Esophagus muscularis mucosa (tissue), 4 donors: ENCODE results near the gene FRRS1L. TPM values are rescaled to one million over a fixed set of nuclear protein-coding genes. Genes with fewer than 3 reads are reported as not detected.
A peak's percentile ranks its signal among the peaks of the same experiment; 100 is the strongest.
"Not testable (repeated sequence)": the region's sequence is repeated elsewhere in the genome, so short reads cannot be mapped to it uniquely, and the experiment has no call there.

Experiments
- DNase-seq: peaks from one replicate; pipeline ENCODE4 v3.0.0-alpha.2; 2017; ENCODE audit errors: extremely low spot score
- H3K27ac ChIP-seq, 4 donors: fragments of 200-600 bp; sonication (generic); replicated peaks in 1 of 4; 1 replicate in 3 of 4; 2 replicates in 1 of 4; pipeline ENCODE4 v1.5.1; 2016 to 2019; ENCODE audit warnings: mild to moderate bottlenecking in 1 of 4
- H3K27me3 ChIP-seq, 4 donors: fragments of 200-600 bp; sonication (generic); one replicate each; pipeline versions ENCODE4 v1.5.1 to v1.6.0; 2016 to 2019
- H3K36me3 ChIP-seq, 4 donors: fragments of 200-600 bp; sonication (generic); one replicate each; pipeline ENCODE4 v1.5.1; 2016 to 2019
- H3K4me1 ChIP-seq, 4 donors: fragments of 200-600 bp; sonication (generic); one replicate each; pipeline ENCODE4 v1.5.1; 2016 to 2019
- H3K4me3 ChIP-seq, 4 donors: fragments of 200-600 bp; sonication (generic); 1 replicate in 2 of 4; 2 replicates in 2 of 4; pipeline ENCODE4 v1.5.1; 2016 to 2019; ENCODE audit warnings: mild to moderate bottlenecking in 4 of 4, moderate library complexity in 1 of 4
- H3K9me3 ChIP-seq, 4 donors: fragments of 200-600 bp; sonication (generic); 1 replicate in 3 of 4; 2 replicates in 1 of 4; pipeline ENCODE4 v1.5.1; 2016 to 2019
- EP300 ChIP-seq: sonication (generic); formaldehyde crosslinking; IDR thresholded peaks from one replicate; pipeline ENCODE4 v1.6.1; 2017; ENCODE audit warnings: antibody characterized with exemption
- POLR2A ChIP-seq: fragments of 450-650 bp; IDR thresholded peaks from one replicate; pipeline ENCODE4 v1.6.1; 2017; ENCODE audit warnings: antibody characterized with exemption, moderate library complexity, mild to moderate bottlenecking, low read depth
- POLR2AphosphoS5 ChIP-seq, 2 donors: sonication (generic); formaldehyde crosslinking; IDR thresholded peaks; one replicate each; pipeline ENCODE4 v1.6.1; 2017; ENCODE audit warnings: antibody characterized with exemption in 2 of 2
- WGBS: methylation state at CpG from one replicate; pipeline ENCODE4 v1.1.5; 2018; 5-methylcytosine and 5-hydroxymethylcytosine counted together
- intact Hi-C: fragments of 100-400 bp; cut with DNase I; formaldehyde crosslinking; loops from one replicate; pipeline ENCODE4 v1.15.1; 2023
- total RNA-seq, 4 donors: library from RNA; depleted of rRNA; stranded (reverse); fragments of >200 nt; gene quantifications; one replicate each; pipeline versions ENCODE4 v1.1.0 to v1.2.1, GENCODE V29; 2016
- TF ChIP-seq, protein P1 (sequence below), 3 experiments: fragments of 200-600 bp in 2 of 3; fragments of 450-650 bp in 1 of 3; sonication (generic) in 2 of 3; IDR thresholded peaks; one replicate each; pipeline ENCODE4 v1.5.1; 2017 to 2019; ENCODE audit warnings: antibody characterized with exemption in 3 of 3, mild to moderate bottlenecking in 2 of 3, moderate library complexity in 1 of 3

The FRRS1L gene
- total RNA-seq, 4 donors from 2014 or later, result 2.5 to 7.6 (median 5.3) TPM

DNA sequence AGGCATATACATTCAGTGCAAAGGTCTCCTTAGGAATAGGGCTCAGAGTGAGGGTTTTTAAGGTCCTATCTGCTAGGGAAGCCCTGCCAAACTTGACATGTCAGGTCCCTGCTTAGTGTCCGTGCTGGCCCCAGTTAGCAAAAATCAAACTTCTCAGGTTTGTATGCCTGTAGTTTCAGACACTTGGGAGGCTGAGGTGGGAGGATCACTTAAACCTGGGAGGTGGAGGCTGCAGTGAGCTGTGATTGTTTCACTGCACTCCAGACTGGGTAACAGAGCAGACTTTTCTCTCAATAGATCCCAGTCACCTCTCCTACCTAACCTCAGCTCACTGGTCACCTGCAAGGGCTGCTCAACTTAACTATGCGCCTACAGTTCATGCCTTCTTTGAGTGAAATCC is 28.6 kb downstream of the FRRS1L start:
- TF ChIP-seq POLR2A (no peak), EP300 (no peak), POLR2AphosphoS5 (IDR thresholded peaks at IDR 0.05) (no peak)
- TF ChIP-seq, protein P1, sequence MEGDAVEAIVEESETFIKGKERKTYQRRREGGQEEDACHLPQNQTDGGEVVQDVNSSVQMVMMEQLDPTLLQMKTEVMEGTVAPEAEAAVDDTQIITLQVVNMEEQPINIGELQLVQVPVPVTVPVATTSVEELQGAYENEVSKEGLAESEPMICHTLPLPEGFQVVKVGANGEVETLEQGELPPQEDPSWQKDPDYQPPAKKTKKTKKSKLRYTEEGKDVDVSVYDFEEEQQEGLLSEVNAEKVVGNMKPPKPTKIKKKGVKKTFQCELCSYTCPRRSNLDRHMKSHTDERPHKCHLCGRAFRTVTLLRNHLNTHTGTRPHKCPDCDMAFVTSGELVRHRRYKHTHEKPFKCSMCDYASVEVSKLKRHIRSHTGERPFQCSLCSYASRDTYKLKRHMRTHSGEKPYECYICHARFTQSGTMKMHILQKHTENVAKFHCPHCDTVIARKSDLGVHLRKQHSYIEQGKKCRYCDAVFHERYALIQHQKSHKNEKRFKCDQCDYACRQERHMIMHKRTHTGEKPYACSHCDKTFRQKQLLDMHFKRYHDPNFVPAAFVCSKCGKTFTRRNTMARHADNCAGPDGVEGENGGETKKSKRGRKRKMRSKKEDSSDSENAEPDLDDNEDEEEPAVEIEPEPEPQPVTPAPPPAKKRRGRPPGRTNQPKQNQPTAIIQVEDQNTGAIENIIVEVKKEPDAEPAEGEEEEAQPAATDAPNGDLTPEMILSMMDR (IDR thresholded peaks at IDR 0.05), result no peak
- Histone ChIP-seq H3K27me3 (no peaks in the 10 kb centered on the region), H3K9me3 (no peaks in the 10 kb centered on the region), H3K4me3 (no peak overlapping the region), H3K27ac (no peak overlapping the region), H3K36me3 (no peaks in the 10 kb centered on the region), H3K4me1 (no peaks in the 10 kb centered on the region)
- WGBS, result 93% methylated on average over 2 of the region's 2 CpGs
- intact Hi-C loops, result no loop called here
- peak; percentile 57 for DNase-seq

DNA sequence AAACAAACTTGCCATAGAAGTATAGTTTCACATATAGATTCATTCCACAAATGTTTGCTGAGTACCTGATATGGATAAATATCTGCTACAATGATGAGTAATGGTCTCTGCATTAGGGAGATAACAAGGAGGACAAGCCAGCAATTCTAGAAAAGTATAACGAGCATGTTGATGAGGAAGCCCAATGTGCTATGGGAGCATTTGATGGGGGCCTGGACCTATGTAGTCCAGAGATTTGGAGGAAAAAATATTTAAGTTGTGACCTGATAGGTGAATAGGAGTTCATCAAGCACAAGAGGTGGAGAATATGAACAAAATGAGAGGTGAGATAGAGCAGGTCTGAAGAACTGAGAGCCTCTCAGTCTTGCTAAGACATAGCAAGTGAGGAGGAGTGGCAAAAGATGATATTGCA is 32.9 kb downstream of the FRRS1L start:
- no peaks in the 10 kb centered on the region for H3K27me3 ChIP-seq
- intact Hi-C loops, result no loop called here
- no peak overlapping the region for H3K27ac ChIP-seq
- WGBS, result 91% methylated on average over 1 of the region's 1 CpG
- TF ChIP-seq EP300, result no peak
- no peak for TF ChIP-seq POLR2AphosphoS5 (IDR thresholded peaks at IDR 0.05)
- TF ChIP-seq POLR2A, result no peak
- TF ChIP-seq, protein P1 (IDR thresholded peaks at IDR 0.05), result no peak
- DNase-seq, result no peak
- no peak overlapping the region for H3K4me3 ChIP-seq
- no peaks in the 10 kb centered on the region for H3K36me3 ChIP-seq
- H3K9me3 ChIP-seq, result no peaks in the 10 kb centered on the region
- H3K4me1 ChIP-seq, result no peaks in the 10 kb centered on the region

DNA sequence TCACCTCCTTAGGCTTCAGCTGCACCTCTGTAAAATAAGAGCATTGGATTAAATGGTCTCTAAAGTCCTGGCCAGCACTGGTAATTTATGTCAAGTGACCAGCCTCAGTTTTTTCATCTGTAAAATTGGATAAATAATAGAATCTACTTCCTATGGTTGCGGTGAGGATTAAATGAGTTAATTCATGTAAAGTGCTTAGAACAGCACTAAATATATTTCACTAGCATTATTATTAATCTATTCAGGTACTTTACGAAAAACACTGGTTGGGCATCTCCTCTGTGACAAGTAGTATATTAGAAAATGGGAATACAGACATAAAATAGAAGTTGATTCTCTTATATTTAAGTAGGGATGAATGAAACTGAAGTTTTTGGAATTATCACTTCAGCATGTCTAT is 33.5 kb downstream of the FRRS1L start:
- no peak overlapping the region for H3K4me3 ChIP-seq
- WGBS, result 95% methylated on average over 2 of the region's 2 CpGs
- no peaks in the 10 kb centered on the region for H3K36me3 ChIP-seq
- H3K27ac ChIP-seq, result no peak overlapping the region
- no peaks in the 10 kb centered on the region for H3K27me3 ChIP-seq
- no peak for TF ChIP-seq EP300
- TF ChIP-seq POLR2AphosphoS5 (IDR thresholded peaks at IDR 0.05), result no peak
- TF ChIP-seq, protein P1 (IDR thresholded peaks at IDR 0.05), result no peak
- no peak for TF ChIP-seq POLR2A
- no peaks in the 10 kb centered on the region for H3K9me3 ChIP-seq
- no peaks in the 10 kb centered on the region for H3K4me1 ChIP-seq
- intact Hi-C loops, result no loop called here
- DNase-seq, result no peak

DNA sequence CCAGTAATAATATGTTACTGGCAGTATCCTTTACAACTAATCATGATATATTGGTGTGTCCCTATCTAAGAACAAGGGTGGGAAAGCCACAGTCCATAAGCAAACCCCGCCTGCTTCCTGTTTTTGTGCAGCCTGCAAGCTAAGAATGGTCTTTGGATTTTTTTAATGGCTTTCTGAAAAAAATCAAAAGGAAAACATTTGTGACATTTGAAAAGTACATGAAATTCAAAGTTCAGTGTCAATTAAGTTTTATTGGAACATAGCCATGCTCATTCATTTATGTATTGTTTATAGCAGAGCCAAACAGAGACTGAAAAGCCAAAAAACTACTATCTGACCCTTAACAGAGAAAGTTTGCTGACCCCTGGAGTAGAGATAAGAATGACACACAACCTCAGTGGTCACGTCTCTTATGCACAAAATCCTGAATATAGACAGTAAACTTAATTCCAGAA is 34.5 kb downstream of the FRRS1L start:
- WGBS, result 54% methylated on average over 2 of the region's 2 CpGs
- no peaks in the 10 kb centered on the region for H3K4me1 ChIP-seq
- TF ChIP-seq, protein P1 (IDR thresholded peaks at IDR 0.05), result no peak
- TF ChIP-seq EP300 (no peak), POLR2A (no peak), POLR2AphosphoS5 (IDR thresholded peaks at IDR 0.05) (no peak)
- intact Hi-C loops, result no loop called here
- H3K4me3 ChIP-seq, result no peak overlapping the region
- H3K27me3 ChIP-seq, result no peaks in the 10 kb centered on the region
- no peaks in the 10 kb centered on the region for H3K36me3 ChIP-seq
- H3K27ac ChIP-seq, result no peak overlapping the region
- H3K9me3 ChIP-seq, result no peaks in the 10 kb centered on the region
- DNase-seq, result no peak

DNA sequence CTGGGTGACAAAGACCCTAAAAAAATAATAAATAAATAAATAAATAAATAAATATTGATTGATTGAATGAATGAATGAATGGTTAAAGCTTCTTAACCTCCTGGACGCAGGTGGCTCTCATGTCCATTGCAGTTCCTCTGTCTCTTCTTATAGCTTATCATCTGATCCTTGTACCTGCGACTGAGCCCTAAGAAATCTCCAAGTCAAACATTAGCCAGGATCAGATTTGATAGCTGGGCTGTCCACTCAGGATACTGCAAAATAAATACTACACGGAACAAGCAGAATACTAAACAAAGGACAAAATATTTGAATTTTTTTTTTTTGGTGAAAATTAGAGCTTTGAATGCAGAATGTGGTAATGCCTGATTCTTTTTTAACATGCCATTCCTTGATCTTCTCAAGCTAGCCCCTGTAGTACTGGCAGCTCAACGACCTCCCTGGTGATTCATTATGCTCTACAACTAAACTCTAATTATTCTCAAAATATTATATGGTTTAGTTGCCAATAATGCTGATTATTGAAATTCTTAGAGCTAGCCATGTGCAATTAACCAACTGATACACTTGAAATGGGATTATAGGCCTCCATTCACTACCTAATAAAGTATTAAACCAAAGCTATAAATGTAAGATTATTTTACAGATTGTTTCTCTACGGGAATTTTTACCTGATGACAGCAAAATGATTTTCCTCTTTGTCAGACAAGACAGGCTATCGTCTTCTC is 37.4 kb downstream of the FRRS1L start:
- Histone ChIP-seq H3K27me3 (no peaks in the 10 kb centered on the region), H3K9me3 (no peaks in the 10 kb centered on the region), H3K4me3 (no peak overlapping the region), H3K4me1 (no peaks in the 10 kb centered on the region), H3K27ac (no peak overlapping the region), H3K36me3 (no peaks in the 10 kb centered on the region)
- intact Hi-C loops, result no loop called here
- TF ChIP-seq POLR2A (no peak), EP300 (no peak), POLR2AphosphoS5 (IDR thresholded peaks at IDR 0.05) (no peak)
- TF ChIP-seq, protein P1 (IDR thresholded peaks at IDR 0.05), result no peak
- WGBS, result 87% methylated on average over 6 of the region's 6 CpGs
- no peak for DNase-seq

DNA sequence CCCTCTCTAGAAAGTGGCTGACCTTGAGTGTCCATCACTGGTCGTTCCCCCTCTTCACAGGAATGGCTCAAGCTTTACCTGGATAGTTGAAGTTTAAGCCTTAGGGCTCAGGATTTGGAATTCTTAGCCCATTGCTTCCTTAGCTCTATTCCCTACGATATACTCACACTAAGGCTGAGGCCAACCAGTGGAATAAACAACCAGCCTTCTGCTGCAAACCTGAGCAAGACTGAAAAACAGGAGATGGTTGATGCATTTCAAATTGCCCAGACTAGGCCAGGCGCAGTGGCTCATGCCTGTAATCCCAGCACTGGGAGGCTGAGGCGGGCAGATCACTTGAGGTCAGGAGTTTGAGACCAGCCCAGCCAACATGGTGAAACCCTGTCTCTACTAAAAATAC is 40.4 kb downstream of the FRRS1L start:
- intact Hi-C loops, DNase-seq, H3K4me3 ChIP-seq, H3K27me3 ChIP-seq, H3K9me3 ChIP-seq, H3K4me1 ChIP-seq, H3K27ac ChIP-seq, H3K36me3 ChIP-seq: not testable (repeated sequence)
- WGBS, result 86% methylated on average over 4 of the region's 4 CpGs
